Large intestine (tissue), 3 donors: ENCODE results near the gene ZC3H15. TPM values are rescaled to one million over a fixed set of nuclear protein-coding genes. Genes with fewer than 3 reads are reported as not detected.
"Not testable (repeated sequence)": the region's sequence is repeated elsewhere in the genome, so short reads cannot be mapped to it uniquely, and the experiment has no call there.

Experiments used
- DNase-seq, 2 donors: peaks; one replicate each; pipeline versions ENCODE4 v3.0.0 to v3.0.0-alpha.2; 2013
- H3K27ac ChIP-seq: one replicate; pipeline ENCODE4 v1.5.1; 2013; ENCODE audit warnings: low read length
- H3K27me3 ChIP-seq: 2 replicates; pipeline ENCODE4 v1.6.1; 2013; ENCODE audit warnings: low read length; ENCODE audit not compliant: control insufficient read depth, insufficient read depth
- H3K36me3 ChIP-seq: 2 replicates; pipeline ENCODE4 v1.6.1; 2013; ENCODE audit warnings: low read length; ENCODE audit not compliant: control insufficient read depth, insufficient read depth
- H3K4me1 ChIP-seq: one replicate; pipeline ENCODE4 v1.6.1; 2013; ENCODE audit warnings: low read length; ENCODE audit not compliant: control insufficient read depth, insufficient read depth
- H3K4me3 ChIP-seq: one replicate; pipeline ENCODE4 v1.5.1; 2013; ENCODE audit warnings: low read length
- H3K9me3 ChIP-seq: one replicate; pipeline ENCODE4 v1.6.1; 2013; ENCODE audit warnings: mild to moderate bottlenecking, low read depth, low read length, moderate library complexity; ENCODE audit not compliant: control insufficient read depth
- WGBS: methylation state at CpG from one replicate; pipeline ENCODE4 v1.1.5; 2013; ENCODE audit warnings: low lambda C conversion rate; ENCODE audit not compliant: insufficient coverage; 5-methylcytosine and 5-hydroxymethylcytosine counted together
- polyA plus RNA-seq: library from polyadenylated mRNA; unstranded; fragments of 120-200 nt; gene quantifications from one replicate; pipeline ENCODE4 v1.2.1, GENCODE V29; 2013

Gene ZC3H15
- polyA plus RNA-seq, 1 donor: 87.7 TPM

GRCh38 chr2:186517090-186517489 is 31.0 kb downstream of the ZC3H15 start:
- no peaks in the 10 kb centered on the region for H3K9me3 ChIP-seq
- no peak overlapping the region for H3K4me3 ChIP-seq
- peaks cover 16% of the 10 kb centered on the region for H3K36me3 ChIP-seq
- no peaks in the 10 kb centered on the region for H3K27me3 ChIP-seq
- H3K27ac ChIP-seq: no peak overlapping the region
- no peaks in the 10 kb centered on the region for H3K4me1 ChIP-seq
- DNase-seq: no peak

DNA sequence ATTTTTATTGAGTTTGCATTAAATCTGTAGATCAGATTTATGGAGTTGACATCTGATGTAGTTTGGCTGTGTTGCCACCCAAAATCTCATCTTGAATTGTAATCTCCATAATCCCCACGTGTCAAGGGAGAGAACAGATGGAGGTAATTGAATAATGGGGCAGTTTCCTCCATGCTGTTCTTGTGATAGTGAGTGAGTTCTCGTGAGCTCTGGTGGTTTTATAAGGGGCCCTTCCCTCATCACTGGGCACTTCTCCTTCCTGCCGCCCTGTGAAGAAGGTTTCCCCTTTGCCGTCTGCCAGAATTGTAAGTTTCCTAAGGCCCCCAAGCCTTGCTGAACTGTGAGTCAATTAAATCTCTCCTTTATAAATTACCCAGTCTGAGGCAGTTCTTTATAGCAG is 32.2 kb downstream of the ZC3H15 start:
- H3K9me3 ChIP-seq: no peaks in the 10 kb centered on the region
- DNase-seq: no peak
- WGBS: no CpG with 5 or more reads among the region's 4 CpGs
- peaks cover 16% of the 10 kb centered on the region for H3K36me3 ChIP-seq
- no peak overlapping the region for H3K4me3 ChIP-seq
- H3K27me3 ChIP-seq: no peaks in the 10 kb centered on the region
- H3K4me1 ChIP-seq: no peaks in the 10 kb centered on the region
- no peak overlapping the region for H3K27ac ChIP-seq

GRCh38 chr2:186518945-186519344 is 32.9 kb downstream of the ZC3H15 start:
- Histone ChIP-seq H3K27me3 (no peaks in the 10 kb centered on the region), H3K36me3 (peaks cover 16% of the 10 kb centered on the region), H3K9me3 (no peaks in the 10 kb centered on the region), H3K4me3 (no peak overlapping the region), H3K4me1 (no peaks in the 10 kb centered on the region), H3K27ac (no peak overlapping the region)
- no peak for DNase-seq
- WGBS: no CpG with 5 or more reads among the region's 3 CpGs

DNA sequence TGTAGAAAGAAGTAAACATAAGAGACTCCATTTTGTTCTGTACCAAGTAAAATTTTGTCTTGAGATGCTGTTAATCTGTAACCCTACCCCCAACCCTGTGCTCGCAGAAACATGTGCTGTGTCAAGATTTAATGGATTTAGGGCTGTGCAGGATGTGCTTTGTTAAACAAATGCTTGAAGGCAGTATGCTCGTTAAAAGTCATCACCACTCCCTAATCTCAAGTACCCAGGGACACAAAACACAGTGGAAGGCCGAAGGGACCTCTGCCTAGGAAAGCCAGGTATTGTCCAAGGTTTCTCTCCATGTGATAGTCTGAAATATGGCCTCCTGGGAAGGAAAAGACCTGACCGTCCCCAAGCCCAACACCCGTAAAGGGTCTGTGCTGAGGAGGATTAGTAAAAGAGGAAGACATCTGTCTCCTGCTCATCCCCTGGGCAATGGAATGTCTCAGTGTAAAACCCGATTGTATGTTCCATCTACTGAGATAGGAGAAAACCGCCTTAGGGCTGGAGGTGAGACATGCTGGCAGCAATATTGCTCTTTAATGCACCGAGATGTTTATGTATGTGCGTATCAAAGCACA is 35.6 kb downstream of the ZC3H15 start:
- H3K27me3 ChIP-seq, H3K4me3 ChIP-seq, H3K4me1 ChIP-seq, H3K9me3 ChIP-seq, DNase-seq, H3K27ac ChIP-seq: not testable (repeated sequence)
- WGBS: no CpG with 5 or more reads among the region's 9 CpGs
- peaks cover 11% of the 10 kb centered on the region for H3K36me3 ChIP-seq

DNA sequence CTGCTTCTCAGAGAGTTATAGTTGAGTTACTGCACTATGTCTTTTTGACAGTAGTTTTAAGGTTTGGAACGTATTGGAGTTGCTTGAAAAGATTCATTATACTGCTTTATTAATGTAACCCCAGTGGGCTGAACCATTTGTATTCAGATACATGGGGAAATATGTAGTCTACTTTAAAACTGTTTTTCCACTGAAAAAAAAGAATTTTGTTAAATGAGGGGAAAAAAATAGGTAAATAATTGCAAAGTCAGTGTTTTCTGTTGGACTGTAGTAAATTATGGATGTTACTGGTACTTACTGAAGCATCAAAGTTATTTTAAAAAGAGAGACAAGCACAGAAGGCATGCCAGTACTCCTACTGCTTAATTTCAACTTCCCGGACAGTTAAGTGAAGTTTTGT is 36.4 kb downstream of the ZC3H15 start:
- WGBS: no CpG with 5 or more reads among the region's 2 CpGs
- no peak overlapping the region for H3K4me3 ChIP-seq
- no peaks in the 10 kb centered on the region for H3K4me1 ChIP-seq
- no peaks in the 10 kb centered on the region for H3K27me3 ChIP-seq
- no peak overlapping the region for H3K27ac ChIP-seq
- no peak for DNase-seq
- no peaks in the 10 kb centered on the region for H3K9me3 ChIP-seq
- peaks cover 11% of the 10 kb centered on the region for H3K36me3 ChIP-seq

GRCh38 chr2:186523791-186524190 is 37.7 kb downstream of the ZC3H15 start:
- DNase-seq: no peak
- 80% methylated on average over 1 of the region's 1 CpG for WGBS
- Histone ChIP-seq H3K27me3 (no peaks in the 10 kb centered on the region), H3K9me3 (no peaks in the 10 kb centered on the region), H3K27ac (no peak overlapping the region), H3K4me3 (no peak overlapping the region), H3K4me1 (no peaks in the 10 kb centered on the region), H3K36me3 (peaks cover 9% of the 10 kb centered on the region)

- Histone ChIP-seq H3K9me3 (no peaks in the 10 kb centered on the region), H3K4me3 (no peak overlapping the region), H3K27me3 (no peaks in the 10 kb centered on the region), H3K36me3 (peaks cover 1% of the 10 kb centered on the region), H3K4me1 (no peaks in the 10 kb centered on the region), H3K27ac (no peak overlapping the region)
- no CpG with 5 or more reads among the region's 2 CpGs for WGBS
- no peak for DNase-seq
Observed at GRCh38 chr2:186526281-186526680, 40.2 kb downstream of the ZC3H15 start.

DNA sequence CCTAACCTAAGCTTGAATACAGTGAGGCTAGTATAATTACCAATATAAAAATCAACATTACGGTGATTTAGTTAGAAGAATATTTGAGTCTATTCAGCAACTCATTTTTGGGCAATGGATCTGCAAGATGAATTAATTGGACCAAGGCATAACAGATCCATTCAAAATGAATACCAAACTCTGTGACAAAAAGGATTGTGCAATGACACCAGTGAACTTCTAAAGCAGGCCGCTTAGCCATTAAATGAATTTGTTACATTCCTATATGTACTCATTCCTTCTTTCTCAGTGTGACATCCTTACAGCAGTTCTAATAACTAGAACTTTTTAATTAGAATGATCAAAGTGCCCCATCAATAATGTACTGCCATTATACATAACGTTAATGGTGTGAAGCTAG is 44.3 kb downstream of the ZC3H15 start:
- WGBS: 100% methylated on average over 1 of the region's 3 CpGs
- Histone ChIP-seq H3K27me3 (no peaks in the 10 kb centered on the region), H3K9me3 (no peaks in the 10 kb centered on the region), H3K36me3 (no peaks in the 10 kb centered on the region), H3K27ac (no peak overlapping the region), H3K4me1 (peaks cover 5% of the 10 kb centered on the region), H3K4me3 (no peak overlapping the region)
- no peak for DNase-seq

DNA sequence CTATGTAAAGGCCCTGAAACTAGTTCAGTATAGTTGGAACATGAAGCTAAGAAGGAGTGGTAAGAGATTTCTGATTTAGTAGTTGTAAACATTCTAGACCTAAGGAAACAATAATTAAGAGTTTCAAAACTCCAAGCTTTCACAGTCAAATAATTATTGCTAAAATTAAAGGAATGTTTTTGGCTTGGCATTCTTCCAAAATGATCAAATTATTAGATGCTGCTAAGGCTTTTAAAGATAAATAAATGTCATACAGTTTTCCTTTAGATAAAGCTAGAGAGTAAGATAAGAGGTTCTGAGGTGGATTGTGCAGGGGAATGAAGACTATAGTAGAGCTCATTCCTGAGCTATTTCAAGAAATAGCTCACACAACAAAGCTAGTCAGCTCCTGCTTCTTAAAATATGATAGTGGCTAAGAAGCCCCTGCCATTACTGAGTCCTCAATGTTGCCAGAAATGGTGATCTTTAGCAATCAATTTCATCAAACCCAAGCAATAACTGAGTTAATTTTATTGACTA is 45.3 kb downstream of the ZC3H15 start:
- DNase-seq: no peak
- Histone ChIP-seq H3K27ac (no peak overlapping the region), H3K4me3 (no peak overlapping the region), H3K27me3 (no peaks in the 10 kb centered on the region), H3K9me3 (no peaks in the 10 kb centered on the region), H3K36me3 (no peaks in the 10 kb centered on the region), H3K4me1 (peaks cover 5% of the 10 kb centered on the region)

DNA sequence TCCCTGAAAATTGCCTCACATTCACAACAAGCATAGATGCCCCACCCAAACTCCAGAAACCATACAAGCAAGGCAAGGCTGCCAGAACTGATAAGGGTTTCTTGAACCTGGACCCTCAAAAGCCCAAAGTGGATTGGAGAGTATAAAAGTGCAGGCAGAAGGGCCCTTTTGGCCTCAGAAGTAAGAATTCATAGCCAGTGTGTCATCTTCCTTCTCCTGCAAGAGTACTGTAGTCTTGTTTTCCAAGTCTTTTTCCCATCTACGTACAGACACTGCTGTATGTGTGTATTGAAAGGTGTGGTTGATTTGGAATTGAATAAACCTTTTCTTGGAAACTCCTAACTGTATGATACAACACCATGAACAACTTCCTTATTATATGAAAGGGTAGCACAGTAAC is 46.8 kb downstream of the ZC3H15 start:
- Histone ChIP-seq H3K27me3 (no peaks in the 10 kb centered on the region), H3K27ac (peak overlapping the region; percentile 5), H3K4me3 (no peak overlapping the region), H3K36me3 (no peaks in the 10 kb centered on the region), H3K4me1 (peaks cover 5% of the 10 kb centered on the region), H3K9me3 (no peaks in the 10 kb centered on the region)
- WGBS: 44% methylated on average over 1 of the region's 1 CpG
- peak; percentile 4 to 23 for DNase-seq

GRCh38 chr2:186533717-186534116 is 47.7 kb downstream of the ZC3H15 start:
- Histone ChIP-seq H3K4me1 (peaks cover 5% of the 10 kb centered on the region), H3K27ac (no peak overlapping the region), H3K36me3 (no peaks in the 10 kb centered on the region), H3K9me3 (no peaks in the 10 kb centered on the region), H3K27me3 (no peaks in the 10 kb centered on the region), H3K4me3 (no peak overlapping the region)
- peak; percentile 4 to 47 for DNase-seq
